Left lung (tissue), 10 donors: ENCODE data around the gene RAB4B. TPM values are rescaled to one million over a fixed set of nuclear protein-coding genes. Genes with fewer than 3 reads are reported as not detected.
A peak's percentile ranks its signal among the peaks of the same experiment; 100 is the strongest.

Experiments used
- ATAC-seq: fragments of 200-7000 bp; cut with Tn5 transposase; one replicate; pipeline ENCODE4 v1.9.1; 2020; ENCODE audit warnings: moderate library complexity
- DNase-seq, 4 donors: peaks; one replicate each; pipeline ENCODE4 v3.0.0-alpha.2; 2013 to 2020
- H3K27ac ChIP-seq, 2 donors: fragments of 200-600 bp; sonication (generic) in 1 of 2; one replicate each; pipeline versions ENCODE4 v1.5.0 to v1.8.0; 2020 to 2021
- H3K27me3 ChIP-seq, 2 donors: fragments of 200-600 bp; sonication (generic) in 1 of 2; one replicate each; pipeline versions ENCODE4 v1.5.0 to v1.8.0; 2020 to 2021
- H3K36me3 ChIP-seq, 2 donors: fragments of 200-600 bp; sonication (generic) in 1 of 2; one replicate each; pipeline versions ENCODE4 v1.5.0 to v1.8.0; 2020 to 2021
- H3K4me1 ChIP-seq, 2 donors: fragments of 200-600 bp; one replicate each; pipeline ENCODE4 v1.8.0; 2021
- H3K4me3 ChIP-seq, 2 donors: fragments of 200-600 bp; sonication (generic) in 1 of 2; one replicate each; pipeline versions ENCODE4 v1.5.0 to v1.8.0; 2020 to 2021; ENCODE audit warnings: mild to moderate bottlenecking in 1 of 2
- H3K9me3 ChIP-seq, 2 donors: fragments of 200-600 bp; sonication (generic) in 1 of 2; one replicate each; pipeline versions ENCODE4 v1.5.0 to v1.8.0; 2020 to 2021
- intact Hi-C, 2 donors: fragments of 100-400 bp; cut with DNase I; formaldehyde crosslinking; loops; one replicate each; pipeline versions ENCODE4 v1.11.2 to v1.14.2; 2022
- polyA plus RNA-seq, 6 donors: library from polyadenylated mRNA; unstranded; fragments of 120-200 nt; gene quantifications; one replicate each; pipeline ENCODE4 v1.2.1, GENCODE V29; 2013; ENCODE audit not compliant: insufficient read length in 6 of 6
- total RNA-seq, 2 donors: library from RNA; stranded (reverse); fragmentation: NEBNext Ultra II Directional; extraction: Animal tissue kit (Norgen Biotek cat#: 25700); gene quantifications; one replicate each; pipeline ENCODE4 v1.2.1, GENCODE V29; 2021
- TF ChIP-seq, protein P1 (sequence below), 2 donors: fragments of 200-600 bp; sonication (generic) in 1 of 2; IDR thresholded peaks; one replicate each; pipeline versions ENCODE4 v1.5.0 to v1.8.0; 2021; ENCODE audit warnings: antibody characterized with exemption in 2 of 2
- donor health status: DM: no; HTN: yes; CAD: no.
- donor health status: DM: no; HTN: no; CAD: no.

RAB4B gene
- total and polyA plus RNA-seq, 8 donors, result 11.1 to 50.4 (median 13.3) TPM

DNA sequence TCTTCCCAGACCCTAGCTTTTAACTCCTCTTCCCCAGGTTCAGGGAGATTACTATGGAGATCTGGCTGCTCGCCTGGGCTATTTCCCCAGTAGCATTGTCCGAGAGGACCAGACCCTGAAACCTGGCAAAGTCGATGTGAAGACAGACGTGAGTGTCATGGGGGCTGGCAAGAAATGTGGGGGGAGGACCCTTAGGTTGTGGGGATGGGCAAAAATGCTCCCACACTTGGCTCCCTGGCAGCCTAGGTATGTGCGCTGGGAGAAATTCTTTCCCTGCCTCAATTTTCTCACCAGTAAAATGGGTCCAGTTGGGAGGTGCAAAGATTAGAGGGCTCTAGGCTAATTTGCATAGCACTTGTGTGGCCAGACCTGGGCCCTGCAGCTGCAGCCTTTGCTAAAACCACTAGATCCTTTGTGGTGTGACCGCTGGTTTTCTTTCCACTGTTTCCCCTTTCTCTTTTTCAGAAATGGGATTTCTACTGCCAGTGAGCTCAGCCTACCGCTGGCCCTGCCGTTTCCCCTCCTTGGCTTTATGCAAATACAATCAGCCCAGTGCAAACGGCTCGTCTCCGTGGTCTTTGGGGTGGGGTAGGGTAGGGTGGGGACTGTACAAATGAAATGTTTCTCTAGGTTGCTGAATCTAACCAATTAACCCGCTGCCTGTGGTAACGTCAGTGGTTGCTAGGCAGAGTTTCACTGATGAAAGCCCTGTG lies 959 bp upstream of the RAB4B start:
- TF ChIP-seq, protein P1, sequence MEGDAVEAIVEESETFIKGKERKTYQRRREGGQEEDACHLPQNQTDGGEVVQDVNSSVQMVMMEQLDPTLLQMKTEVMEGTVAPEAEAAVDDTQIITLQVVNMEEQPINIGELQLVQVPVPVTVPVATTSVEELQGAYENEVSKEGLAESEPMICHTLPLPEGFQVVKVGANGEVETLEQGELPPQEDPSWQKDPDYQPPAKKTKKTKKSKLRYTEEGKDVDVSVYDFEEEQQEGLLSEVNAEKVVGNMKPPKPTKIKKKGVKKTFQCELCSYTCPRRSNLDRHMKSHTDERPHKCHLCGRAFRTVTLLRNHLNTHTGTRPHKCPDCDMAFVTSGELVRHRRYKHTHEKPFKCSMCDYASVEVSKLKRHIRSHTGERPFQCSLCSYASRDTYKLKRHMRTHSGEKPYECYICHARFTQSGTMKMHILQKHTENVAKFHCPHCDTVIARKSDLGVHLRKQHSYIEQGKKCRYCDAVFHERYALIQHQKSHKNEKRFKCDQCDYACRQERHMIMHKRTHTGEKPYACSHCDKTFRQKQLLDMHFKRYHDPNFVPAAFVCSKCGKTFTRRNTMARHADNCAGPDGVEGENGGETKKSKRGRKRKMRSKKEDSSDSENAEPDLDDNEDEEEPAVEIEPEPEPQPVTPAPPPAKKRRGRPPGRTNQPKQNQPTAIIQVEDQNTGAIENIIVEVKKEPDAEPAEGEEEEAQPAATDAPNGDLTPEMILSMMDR (IDR thresholded peaks at IDR 0.05), result peak in 1 of 2 donors; percentile 29
- intact Hi-C loops, result no loop called here
- H3K4me3 ChIP-seq, result peak overlapping the region; percentile 59 to 74

DNA sequence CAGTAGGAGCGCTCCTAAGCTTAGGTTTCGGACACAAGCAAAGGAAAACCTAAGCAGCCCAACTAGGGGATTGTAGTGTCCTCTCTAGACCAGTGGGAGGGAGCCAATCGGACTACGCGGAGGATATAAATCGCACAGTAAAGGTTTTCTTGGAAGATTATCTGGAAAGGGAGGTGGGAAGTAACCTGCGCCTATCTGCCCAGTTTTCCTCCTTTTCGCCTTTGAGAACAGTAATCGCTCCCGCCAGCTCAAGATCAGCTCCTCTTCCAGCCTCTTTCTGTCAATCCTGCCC lies 456 bp upstream of the RAB4B start:
- TF ChIP-seq, protein P1 (IDR thresholded peaks at IDR 0.05), result no peak
- no peaks in the 10 kb centered on the region for H3K27me3 ChIP-seq
- DNase-seq (no peak), ATAC-seq (no peak)
- peaks cover 0 to 7% of the 10 kb centered on the region in 2 donors for H3K36me3 ChIP-seq
- H3K4me3 ChIP-seq, result peak overlapping the region; percentile 59 to 74
- intact Hi-C loops, result no loop called here
- no peaks in the 10 kb centered on the region for H3K9me3 ChIP-seq
- peaks cover 7 to 22% of the 10 kb centered on the region in 2 donors for H3K4me1 ChIP-seq
- peak overlapping the region; percentile 96 to 98 for H3K27ac ChIP-seq

More for the DNA sequence above, 959 bp upstream of the RAB4B start:
- Histone ChIP-seq H3K27ac (peak overlapping the region; percentile 96 to 98), H3K36me3 (peaks cover 0 to 2% of the 10 kb centered on the region in 2 donors), H3K27me3 (no peaks in the 10 kb centered on the region), H3K4me1 (peaks cover 7 to 22% of the 10 kb centered on the region in 2 donors), H3K9me3 (no peaks in the 10 kb centered on the region)
- DNase-seq (peak in 3 of 4 donors; percentile 89 to 95 (median 92)), ATAC-seq (peak; percentile 81)

DNA sequence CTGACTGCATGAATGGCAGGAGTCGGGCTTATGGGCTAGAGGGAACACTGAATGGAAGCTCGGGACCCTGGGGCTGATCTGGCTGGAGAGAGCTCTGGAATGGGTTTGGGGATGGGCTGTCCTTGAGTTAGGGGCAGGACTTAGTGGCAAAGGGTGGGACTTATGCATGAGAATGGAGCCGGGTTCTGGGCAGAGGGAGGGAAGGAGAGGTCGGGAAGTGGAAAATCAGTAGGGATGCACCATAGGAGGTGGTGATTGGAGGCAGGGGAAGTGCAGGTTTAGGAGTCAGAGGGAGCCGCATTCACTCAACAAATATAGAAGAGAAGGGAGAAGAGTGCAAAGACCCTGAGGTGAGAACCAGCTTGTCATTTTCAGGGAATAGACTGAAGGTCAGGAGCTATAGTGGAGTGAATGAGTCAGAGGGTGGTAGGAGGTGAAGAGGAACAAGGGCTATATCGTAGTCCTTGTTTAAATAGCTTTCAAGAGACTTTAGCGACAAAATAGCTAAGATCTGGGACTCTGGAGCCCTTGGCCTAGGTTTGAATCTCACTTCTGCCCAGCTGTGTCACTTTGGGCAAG lies 748 bp downstream of the RAB4B start:
- TF ChIP-seq, protein P1 (IDR thresholded peaks at IDR 0.05), result no peak
- peaks cover 0 to 13% of the 10 kb centered on the region in 2 donors for H3K36me3 ChIP-seq
- no peaks in the 10 kb centered on the region for H3K9me3 ChIP-seq
- intact Hi-C loops, result no loop called here
- no peaks in the 10 kb centered on the region for H3K27me3 ChIP-seq
- peaks cover 7 to 22% of the 10 kb centered on the region in 2 donors for H3K4me1 ChIP-seq
- peak overlapping the region; percentile 59 to 74 for H3K4me3 ChIP-seq
- ATAC-seq (peak; percentile 2), DNase-seq (no peak)
- peak overlapping the region; percentile 96 to 98 for H3K27ac ChIP-seq

GRCh38 chr19:40780582-40780981 lies 2.5 kb downstream of the RAB4B start:
- peaks cover 7 to 22% of the 10 kb centered on the region in 2 donors for H3K4me1 ChIP-seq
- peaks cover 0 to 30% of the 10 kb centered on the region in 2 donors for H3K36me3 ChIP-seq
- ATAC-seq (no peak), DNase-seq (no peak)
- TF ChIP-seq, protein P1 (IDR thresholded peaks at IDR 0.05), result no peak
- H3K27me3 ChIP-seq, result no peaks in the 10 kb centered on the region
- no peak overlapping the region for H3K4me3 ChIP-seq
- H3K27ac ChIP-seq, result no peak overlapping the region
- intact Hi-C loops, result no loop called here
- H3K9me3 ChIP-seq, result no peaks in the 10 kb centered on the region

GRCh38 chr19:40781140-40781539 lies 3.1 kb downstream of the RAB4B start:
- TF ChIP-seq, protein P1 (IDR thresholded peaks at IDR 0.05), result no peak
- no peaks in the 10 kb centered on the region for H3K27me3 ChIP-seq
- ATAC-seq, result no peak
- H3K4me1 ChIP-seq, result peaks cover 7 to 22% of the 10 kb centered on the region in 2 donors
- H3K9me3 ChIP-seq, result no peaks in the 10 kb centered on the region
- DNase-seq, result no peak
- H3K4me3 ChIP-seq, result no peak overlapping the region
- no peak overlapping the region for H3K27ac ChIP-seq
- peaks cover 0 to 31% of the 10 kb centered on the region in 2 donors for H3K36me3 ChIP-seq
- intact Hi-C loops, result no loop called here
